Uterus (tissue), 2 donors: ENCODE results near the gene CHPF.

Experiments
- CTCF ChIP-seq, 4 experiments: fragments of 200-600 bp in 2 of 4; fragments of 450-650 bp in 2 of 4; sonication (generic) in 2 of 4; IDR thresholded peaks; one replicate each; pipeline ENCODE4 v1.5.1; 2016 to 2019; ENCODE audit warnings: antibody characterized with exemption in 4 of 4, mild to moderate bottlenecking in 2 of 4, moderate library complexity in 1 of 4
- POLR2A ChIP-seq, 2 donors: fragments of 450-650 bp; IDR thresholded peaks; one replicate each; pipeline ENCODE4 v1.6.1; 2016; ENCODE audit warnings: antibody characterized with exemption in 2 of 2, mild to moderate bottlenecking in 1 of 2, moderate library complexity in 1 of 2

GRCh38 chr2:219581346-219581745, 37.7 kb upstream of the CHPF start:
- TF ChIP-seq CTCF (IDR thresholded peaks at IDR 0.05) (no peak), POLR2A (IDR thresholded peaks at IDR 0.05) (no peak)
